CD4-positive, alpha-beta T cell (primary cell): ENCODE data around the gene MAZ. TPM values are rescaled to one million over a fixed set of nuclear protein-coding genes. Genes with fewer than 3 reads are reported as not detected.

Source experiments
- ATAC-seq: fragments of 200-7000 bp; cut with Tn5 transposase; one replicate; pipeline ENCODE4 v1.10.0; 2022; ENCODE audit warnings: mild to moderate bottlenecking; ENCODE audit not compliant: poor library complexity
- CTCF ChIA-PET: fragments of 350-600 bp; sonication (Branson Sonifier 250); formaldehyde crosslinking; loops from one replicate; lab custom pipeline; 2021; ENCODE audit warnings: antibody characterized with exemption, inconsistent platforms; lab: Charles Lee
- POLR2A ChIA-PET: fragments of 350-600 bp; sonication (Branson Sonifier 250); formaldehyde crosslinking; loops from one replicate; lab custom pipeline; 2021; ENCODE audit warnings: antibody characterized with exemption, inconsistent platforms; lab: Charles Lee
- DNase-seq, 14 experiments: peaks; one replicate each; pipeline ENCODE4 v3.0.0-alpha.2; 2013 to 2020; ENCODE audit warnings: mixed read lengths in 2 of 14
- H3K27ac ChIP-seq, 2 donors: one replicate each; pipeline versions ENCODE4 v1.5.1 to v1.7.0; 2013; ENCODE audit warnings: low read length in 2 of 2, low read depth in 1 of 2, mild to moderate bottlenecking in 1 of 2
- H3K27me3 ChIP-seq, 2 experiments: 1 replicate in 1 of 2; 2 replicates in 1 of 2; pipeline versions ENCODE4 v1.6.1 to v1.7.0; 2013; ENCODE audit warnings: low read length in 2 of 2, control low read depth in 1 of 2, mild to moderate bottlenecking in 1 of 2, moderate library complexity in 1 of 2; ENCODE audit not compliant: insufficient read depth in 2 of 2, control insufficient read depth in 1 of 2
- H3K36me3 ChIP-seq: one replicate; pipeline ENCODE4 v1.6.1; 2013; ENCODE audit warnings: low read length, control low read depth; ENCODE audit not compliant: insufficient read depth
- H3K4me1 ChIP-seq: one replicate; pipeline ENCODE4 v1.6.1; 2013; ENCODE audit warnings: low read length, control low read depth; ENCODE audit not compliant: insufficient read depth
- H3K4me3 ChIP-seq: one replicate; pipeline ENCODE4 v1.5.1; 2013; ENCODE audit warnings: mild to moderate bottlenecking, low read length, moderate library complexity
- H3K9me3 ChIP-seq, 2 experiments: 1 replicate in 1 of 2; 2 replicates in 1 of 2; pipeline versions ENCODE4 v1.6.1 to v1.7.0; 2013; ENCODE audit warnings: low read length in 2 of 2, mild to moderate bottlenecking in 2 of 2, control low read depth in 1 of 2, moderate library complexity in 1 of 2; ENCODE audit not compliant: control insufficient read depth in 1 of 2, insufficient read depth in 1 of 2
- H3K27ac Mint-ChIP-seq: one replicate; pipeline ENCODE4 v1.8.0; 2020; ENCODE audit warnings: mixed read lengths
- H3K27me3 Mint-ChIP-seq: one replicate; pipeline ENCODE4 v1.8.0; 2021; ENCODE audit warnings: mixed read lengths
- H3K36me3 Mint-ChIP-seq: one replicate; pipeline ENCODE4 v1.8.0; 2021; ENCODE audit warnings: low read depth, mixed read lengths
- H3K4me1 Mint-ChIP-seq: one replicate; pipeline ENCODE4 v1.8.0; 2021; ENCODE audit warnings: low read depth, mixed read lengths
- H3K4me3 Mint-ChIP-seq: one replicate; pipeline ENCODE4 v1.8.0; 2020; ENCODE audit warnings: mild to moderate bottlenecking, mixed read lengths
- H3K9me3 Mint-ChIP-seq: one replicate; pipeline ENCODE4 v1.8.0; 2020; ENCODE audit warnings: mixed read lengths
- CTCF ChIP-seq: fragments of 200-600 bp; IDR thresholded peaks from one replicate; pipeline ENCODE4 v1.8.0; 2022; ENCODE audit warnings: antibody characterized with exemption, mild to moderate bottlenecking
- intact Hi-C, 2 experiments: fragments of 100-400 bp; cut with DNase I in 1 of 2; cut with micrococcal nuclease in 1 of 2; formaldehyde crosslinking; loops; one replicate each; pipeline versions ENCODE4 v1.15.1 to v1.9.0; 2023 to 2025; cut with DNase I, micrococcal nuclease
- total RNA-seq, 174 experiments: library from RNA in 2 of 174; stranded (reverse) in 2 of 174; gene quantifications; one replicate each; pipeline ENCODE4 v1.2.3 and lab custom pipeline; 2021 to 2026

The MAZ gene
- total RNA-seq, 2 experiments from 2014 or later, result 251 to 253 TPM

- H3K9me3 Mint-ChIP-seq, result no peaks in the 10 kb centered on the region
- peak within 1 kb of the TSS; percentile 97 for H3K4me3 Mint-ChIP-seq
- ChIA-PET CTCF (interaction anchor here (0.5 to 4.0 kb wide), 19 partner anchors 9 to 146 kb away, joined by 3 to 75 read pairs (median 4); partner anchors contain the start of genes CDIPT, KIF22, MAZ and TMEM219), POLR2A (interaction anchor here (0.6 to 10.4 kb wide), 25 partner anchors 11 to 555 kb away, joined by 3 to 190 read pairs (median 4); partner anchors contain the start of genes ASPHD1, CDIPT, KCTD13 and KIF22)
- H3K36me3 Mint-ChIP-seq, result peaks cover 49% of the 10 kb centered on the region
- ATAC-seq (peak; percentile 73), DNase-seq (peak; percentile 97 to 100 (median 98))
- Histone ChIP-seq H3K27me3 (no peaks in the 10 kb centered on the region), H3K4me1 (peaks cover 92% of the 10 kb centered on the region), H3K4me3 (peak within 1 kb of the TSS; percentile 95), H3K9me3 (no peaks in the 10 kb centered on the region), H3K36me3 (peaks cover 23% of the 10 kb centered on the region), H3K27ac (peak within 1 kb of the TSS; percentile 84 to 94)
- H3K27ac Mint-ChIP-seq, result peak within 1 kb of the TSS; percentile 90
- no peaks in the 10 kb centered on the region for H3K27me3 Mint-ChIP-seq
- peaks cover 83% of the 10 kb centered on the region for H3K4me1 Mint-ChIP-seq
- intact Hi-C loops, result loop anchor here (1.0 to 2.0 kb wide), 9 partner anchors 9 to 181 kb away; partner anchors contain the start of genes CDIPT (in 1 of the 2), INO80E (in 1 of the 2) and KIF22 (in 1 of the 2)
- peak; percentile 97 for TF ChIP-seq CTCF
Measured at GRCh38 chr16:29815793-29816693, 9.7 kb downstream of the MAZ start, which contains the start of gene PAGR1. PAGR1 (plus strand) TSS chr16:29816152; CDS start chr16:29816526, 374 bp downstream.

- ChIA-PET POLR2A (interaction anchor here (0.9 to 10.4 kb wide), 12 partner anchors 10 to 187 kb away, joined by 3 to 190 read pairs (median 10); partner anchors contain the start of genes KCTD13, KIF22 and MAZ), CTCF (interaction anchor here (0.5 to 4.0 kb wide), 11 partner anchors 10 to 145 kb away, joined by 3 to 75 read pairs (median 4); partner anchors contain the start of genes KIF22, MAZ and TMEM219)
- ATAC-seq, result peak; percentile 10
- peak in 11 of 14 experiments; percentile 37 to 76 (median 51) for DNase-seq
- Mint-ChIP-seq H3K27ac (peak overlapping the region; percentile 90), H3K27me3 (no peaks in the 10 kb centered on the region), H3K4me1 (peaks cover 83% of the 10 kb centered on the region), H3K36me3 (peaks cover 47% of the 10 kb centered on the region), H3K9me3 (no peaks in the 10 kb centered on the region), H3K4me3 (peak overlapping the region; percentile 97)
- Histone ChIP-seq H3K36me3 (peaks cover 23% of the 10 kb centered on the region), H3K9me3 (no peaks in the 10 kb centered on the region), H3K27ac (peak overlapping the region; percentile 84 to 94), H3K4me3 (peak overlapping the region; percentile 95), H3K4me1 (peaks cover 92% of the 10 kb centered on the region), H3K27me3 (no peaks in the 10 kb centered on the region)
- no peak for TF ChIP-seq CTCF
- intact Hi-C loops, result loop anchor here (1.0 to 2.0 kb wide), 8 partner anchors 10 to 116 kb away; partner anchors contain the start of genes CDIPT (in 1 of the 2) and KIF22 (in 1 of the 2)
Measured at GRCh38 chr16:29816694-29817441, 10.5 kb downstream of the MAZ start.
